Measurements from ENCODE around the gene PPP4R2. TPM values are rescaled to one million over a fixed set of nuclear protein-coding genes. Genes with fewer than 3 reads are reported as not detected.

PPP4R2 gene
- total and polyA plus RNA-seq, 2 donors (not counting 3 experiments of a cell fraction or from before 2014, with no cell fraction given), result 6.5 to 74.4 TPM

DNA sequence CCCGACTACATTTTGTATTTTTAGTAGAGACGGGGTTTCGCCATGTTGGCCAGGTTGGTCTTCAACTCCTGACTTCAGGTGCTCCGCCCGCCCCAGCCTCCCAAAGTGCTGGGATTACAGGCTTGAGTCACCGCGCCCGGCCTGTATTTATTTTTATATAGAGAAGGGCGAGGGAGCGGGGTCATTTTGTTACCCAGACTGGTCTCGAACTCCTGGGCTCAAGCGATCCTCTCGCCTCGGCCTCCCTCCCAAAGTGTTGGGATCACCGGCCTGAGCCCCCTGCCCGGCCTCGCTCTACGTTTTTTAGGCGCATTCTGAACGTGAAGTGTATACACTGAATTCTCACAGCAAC lies 514 bp upstream of the PPP4R2 start:
- ChIA-PET CTCF (interaction anchor here (1.5 to 8.8 kb wide), 3 partner anchors 11 to 60 kb away, joined by 3 to 69 read pairs (median 5); no protein-coding TSS in a partner anchor), POLR2A (no interaction called here)
- Histone ChIP-seq H3K9ac (replicated peaks; ENCODE audit: extremely low read depth, insufficient read depth, low read length) (peak overlapping the region; percentile 80), H3K79me2 (ENCODE audit: control insufficient read depth, insufficient read depth, low read length) (peaks cover 42% of the 10 kb centered on the region), H3K9me1 (replicated peaks; ENCODE audit: control insufficient read depth, extremely low read depth, insufficient read depth, low read length) (no peaks in the 10 kb centered on the region), H3K9me3 (replicated peaks; ENCODE audit: control insufficient read depth, insufficient read depth, low read length) (no peaks in the 10 kb centered on the region), H4K20me1 (replicated peaks; ENCODE audit: control insufficient read depth, extremely low read depth, insufficient read depth, low read length) (peaks cover 15% of the 10 kb centered on the region), H3K4me3 (replicated peaks in 1 of 3; ENCODE audit: insufficient read depth in 1 of 3, low read depth in 1 of 3, low read length in 3 of 3) (peak overlapping the region in 2 of 3 experiments; percentile 42 to 69), H3K4me2 (ENCODE audit: insufficient read depth, low read length) (peak overlapping the region; percentile 76), H3K4me1 (ENCODE audit: control insufficient read depth, extremely low read depth, insufficient read depth, low read length) (peaks cover 27% of the 10 kb centered on the region), H3K27me3 (ENCODE audit: control insufficient read depth in 2 of 2, insufficient read depth in 2 of 2, low read length in 2 of 2) (no peaks in the 10 kb centered on the region), H3K27ac (ENCODE audit: insufficient read depth, low read depth, low read length) (peak overlapping the region; percentile 70), H2AFZ (ENCODE audit: low read depth, low read length) (peak overlapping the region; percentile 99), H3K36me3 (ENCODE audit: control insufficient read depth in 2 of 2, extremely low read depth in 1 of 2, insufficient read depth in 2 of 2, low read length in 2 of 2) (peaks cover 0 to 9% of the 10 kb centered on the region in 2 experiments)
- no peak for TF ChIP-seq CTCF (IDR thresholded peaks at IDR 0.05; ENCODE audit: extremely low read depth in 1 of 2, insufficient read depth in 1 of 2, low read depth in 1 of 2, low read length in 2 of 2)
- no peak for TF ChIP-seq MYC (IDR thresholded peaks at IDR 0.05; ENCODE audit: low read depth, low read length)
- FAIRE-seq (no peak), DNase-seq (ENCODE audit: low read depth, low spot score) (no peak)
- intact Hi-C loops (cut with micrococcal nuclease) (loop anchor here (2.0 kb wide), 2 partner anchors 61 to 147 kb away; partner anchors contain the start of gene SHQ1), dilution Hi-C loops (cut with MboI; ENCODE audit: extremely low pct_ligation_motif_present, low sequenced_read_pairs) (no loop called here)
- BruUV-seq (replicated peaks), result no TSS peak

- H2AFZ ChIP-seq (ENCODE audit: low read depth, low read length), result peak overlapping the region; percentile 4
- H3K27me3 ChIP-seq (ENCODE audit: control insufficient read depth in 2 of 2, insufficient read depth in 2 of 2, low read length in 2 of 2), result no peaks in the 10 kb centered on the region
- DNase-seq (ENCODE audit: low read depth, low spot score) (peak; percentile 71), FAIRE-seq (peak; percentile 66)
- H3K9ac ChIP-seq (replicated peaks; ENCODE audit: extremely low read depth, insufficient read depth, low read length), result peak overlapping the region; percentile 98
- TF ChIP-seq JUN (IDR thresholded peaks at IDR 0.05; ENCODE audit: borderline replicate concordance, insufficient read depth, insufficient read length, low read depth) (no peak), CTCF (IDR thresholded peaks at IDR 0.05; ENCODE audit: extremely low read depth in 1 of 2, insufficient read depth in 1 of 2, low read depth in 1 of 2, low read length in 2 of 2) (peak; percentile 36 to 37)
- peaks cover 0 to 9% of the 10 kb centered on the region in 2 experiments for H3K36me3 ChIP-seq (ENCODE audit: control insufficient read depth in 2 of 2, extremely low read depth in 1 of 2, insufficient read depth in 2 of 2, low read length in 2 of 2)
- intact Hi-C loops (cut with micrococcal nuclease), result loop anchor here (1.0 to 2.0 kb wide), 3 partner anchors 58 to 149 kb away; partner anchors contain the start of gene SHQ1
- TSS peak; percentile 30 for BruUV-seq (replicated peaks)
- H3K9me3 ChIP-seq (replicated peaks; ENCODE audit: control insufficient read depth, insufficient read depth, low read length), result no peaks in the 10 kb centered on the region
- peak overlapping the region; percentile 70 for H3K27ac ChIP-seq (ENCODE audit: insufficient read depth, low read depth, low read length)
- dilution Hi-C loops (cut with MboI; ENCODE audit: extremely low pct_ligation_motif_present, low sequenced_read_pairs), result no loop called here
- H3K4me1 ChIP-seq (ENCODE audit: control insufficient read depth, extremely low read depth, insufficient read depth, low read length), result peaks cover 27% of the 10 kb centered on the region
- POLR2A ChIA-PET, result no interaction called here
- peaks cover 19% of the 10 kb centered on the region for H4K20me1 ChIP-seq (replicated peaks; ENCODE audit: control insufficient read depth, extremely low read depth, insufficient read depth, low read length)
- H3K79me2 ChIP-seq (ENCODE audit: control insufficient read depth, insufficient read depth, low read length), result peaks cover 56% of the 10 kb centered on the region
- no peaks in the 10 kb centered on the region for H3K9me1 ChIP-seq (replicated peaks; ENCODE audit: control insufficient read depth, extremely low read depth, insufficient read depth, low read length)
- peak overlapping the region; percentile 69 to 97 (median 74) for H3K4me3 ChIP-seq (replicated peaks in 1 of 3; ENCODE audit: insufficient read depth in 1 of 3, low read depth in 1 of 3, low read length in 3 of 3)
- CTCF ChIA-PET, result interaction anchor here (0.6 to 8.8 kb wide), 16 partner anchors 9 to 1273 kb away, joined by 3 to 69 read pairs (median 4); no protein-coding TSS in a partner anchor
- H3K4me2 ChIP-seq (ENCODE audit: insufficient read depth, low read length), result peak overlapping the region; percentile 95
Observed at GRCh38 chr3:72997421-72997961, 880 bp downstream of the PPP4R2 start.

Measured in endothelial cell of umbilical vein (primary cell).